CD4-positive, CD25-positive, alpha-beta regulatory T cell (primary cell): Measurements from ENCODE around the gene ALAD. TPM values are rescaled to one million over a fixed set of nuclear protein-coding genes. Genes with fewer than 3 reads are reported as not detected.

ENCODE experiments used
- ATAC-seq, 2 donors: fragments of 150-1000 bp; cut with Tn5 transposase; one replicate each; pipeline ENCODE4 v1.10.0; 2021; ENCODE audit warnings: low read depth in 2 of 2, moderate number of reproducible peaks in 2 of 2, moderate library complexity in 1 of 2
- DNase-seq, 3 donors: peaks; one replicate each; pipeline versions ENCODE4 v3.0.0 to v3.0.0-alpha.2; 2012 to 2022; ENCODE audit warnings: mixed read lengths in 1 of 3
- H3K27ac ChIP-seq: one replicate; pipeline ENCODE4 v1.7.0; 2013; ENCODE audit warnings: mild to moderate bottlenecking, low read length; ENCODE audit not compliant: insufficient read depth, poor library complexity, severe bottlenecking
- H3K27me3 ChIP-seq: one replicate; pipeline ENCODE4 v1.7.0; 2013; ENCODE audit warnings: low read length; ENCODE audit not compliant: control insufficient read depth, insufficient read depth
- H3K36me3 ChIP-seq: one replicate; pipeline ENCODE4 v1.7.0; 2013; ENCODE audit warnings: mild to moderate bottlenecking, low read length, moderate library complexity; ENCODE audit not compliant: control insufficient read depth, insufficient read depth
- H3K4me1 ChIP-seq: 2 replicates; pipeline ENCODE4 v1.7.0; 2013; ENCODE audit warnings: mild to moderate bottlenecking, low read length; ENCODE audit not compliant: insufficient read depth, control insufficient read depth, poor library complexity, severe bottlenecking
- H3K4me3 ChIP-seq: one replicate; pipeline ENCODE4 v1.7.0; 2013; ENCODE audit warnings: low read depth, mild to moderate bottlenecking, low read length, moderate library complexity
- H3K9me3 ChIP-seq, 2 experiments: 1 replicate in 1 of 2; 2 replicates in 1 of 2; pipeline ENCODE4 v1.7.0; 2013; ENCODE audit warnings: low read length in 2 of 2, mild to moderate bottlenecking in 1 of 2, moderate library complexity in 1 of 2; ENCODE audit not compliant: control insufficient read depth in 2 of 2
- H3K27ac Mint-ChIP-seq, 3 donors: one replicate each; pipeline ENCODE4 v1.8.0; 2020 to 2022; ENCODE audit warnings: mild to moderate bottlenecking in 3 of 3, mixed read lengths in 3 of 3, moderate library complexity in 2 of 3
- H3K27me3 Mint-ChIP-seq: one replicate; pipeline ENCODE4 v1.8.0; 2022; ENCODE audit warnings: mild to moderate bottlenecking, mixed read lengths
- H3K36me3 Mint-ChIP-seq: one replicate; pipeline ENCODE4 v1.8.0; 2020; ENCODE audit warnings: mixed read lengths
- H3K4me1 Mint-ChIP-seq, 4 donors: one replicate each; pipeline ENCODE4 v1.8.0; 2020 to 2022; ENCODE audit warnings: mixed read lengths in 4 of 4, mild to moderate bottlenecking in 1 of 4
- H3K4me3 Mint-ChIP-seq, 4 donors: one replicate each; pipeline ENCODE4 v1.8.0; 2020 to 2022; ENCODE audit warnings: mild to moderate bottlenecking in 4 of 4, mixed read lengths in 4 of 4, moderate library complexity in 3 of 4
- H3K9me3 Mint-ChIP-seq, 7 donors: one replicate each; pipeline ENCODE4 v1.8.0; 2020 to 2022; ENCODE audit warnings: mixed read lengths in 7 of 7, mild to moderate bottlenecking in 3 of 7, moderate library complexity in 2 of 7
- polyA plus RNA-seq, 4 donors: library from polyadenylated mRNA; unstranded; fragments of 300-500 nt; fragmentation: Illumina TruSeq; gene quantifications; one replicate each; pipeline ENCODE4 v1.2.3, GENCODE V29; 2021
- total RNA-seq: library from RNA; stranded (reverse); gene quantifications from one replicate; pipeline ENCODE4 v1.2.3, GENCODE V29; 2022

ALAD gene
- total and polyA plus RNA-seq, 5 donors from 2014 or later = 20.3 to 27.8 (median 21.8) TPM

DNA sequence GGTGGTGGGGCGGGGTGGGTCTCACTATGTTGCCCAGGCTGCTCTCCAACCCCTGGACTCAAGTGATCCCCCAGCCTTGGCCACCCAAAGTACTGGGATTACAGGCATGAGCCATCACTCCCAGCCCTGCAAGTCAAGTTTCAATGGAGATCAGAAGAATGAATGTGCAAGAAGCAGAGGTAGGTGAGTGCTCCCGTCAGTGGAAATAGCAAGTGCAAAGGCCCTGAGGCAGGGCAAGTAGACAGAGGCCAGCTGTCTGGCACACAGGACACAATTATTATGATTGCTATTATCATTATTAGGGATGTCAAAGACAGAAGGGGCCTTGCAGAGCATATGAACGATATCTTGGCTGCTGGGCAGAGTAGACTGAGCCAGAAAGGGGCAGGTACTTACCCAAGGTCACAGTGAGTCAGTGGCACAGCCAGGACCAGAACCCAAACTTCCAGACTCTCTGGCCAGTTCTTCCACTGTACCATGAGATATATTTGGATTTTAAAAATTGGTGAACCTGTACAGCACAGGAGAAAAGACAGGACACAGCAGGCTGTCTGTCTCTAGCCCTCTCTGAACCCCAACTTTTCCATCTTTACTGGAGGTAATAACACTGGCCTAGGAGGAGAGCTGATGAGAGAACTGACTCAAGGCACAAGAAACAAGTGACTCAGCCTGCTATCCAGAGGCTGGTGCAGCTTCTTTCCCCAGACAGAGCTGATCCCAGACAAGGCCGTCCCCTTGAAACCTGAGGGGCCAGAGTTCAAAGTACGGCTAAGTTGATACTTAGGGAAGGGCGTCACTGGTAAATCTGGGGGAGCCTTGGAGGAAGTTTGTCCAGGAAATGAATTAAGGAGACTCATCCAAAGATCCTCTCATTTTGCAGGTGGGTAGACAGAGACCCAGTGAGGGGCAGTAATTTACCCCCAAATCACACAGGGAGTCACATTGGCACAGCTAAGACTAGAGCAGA lies 25.7 kb downstream of the ALAD start:
- H3K4me3 ChIP-seq = peak overlapping the region; percentile 58
- ATAC-seq (no peak), DNase-seq (no peak)
- H3K9me3 Mint-ChIP-seq = no peaks in the 10 kb centered on the region
- no peaks in the 10 kb centered on the region for H3K27me3 Mint-ChIP-seq
- peak overlapping the region; percentile 87 to 92 (median 90) for H3K4me3 Mint-ChIP-seq
- H3K27ac Mint-ChIP-seq = peak overlapping the region; percentile 85 to 86 (median 86)
- H3K27me3 ChIP-seq = no peaks in the 10 kb centered on the region
- H3K4me1 Mint-ChIP-seq = peaks cover 8 to 22% (median 15%) of the 10 kb centered on the region in 4 donors
- peaks cover 13% of the 10 kb centered on the region for H3K4me1 ChIP-seq
- no peak overlapping the region for H3K27ac ChIP-seq
- H3K36me3 Mint-ChIP-seq = peaks cover 6% of the 10 kb centered on the region
- peaks cover 19% of the 10 kb centered on the region for H3K36me3 ChIP-seq
- no peaks in the 10 kb centered on the region for H3K9me3 ChIP-seq

DNA sequence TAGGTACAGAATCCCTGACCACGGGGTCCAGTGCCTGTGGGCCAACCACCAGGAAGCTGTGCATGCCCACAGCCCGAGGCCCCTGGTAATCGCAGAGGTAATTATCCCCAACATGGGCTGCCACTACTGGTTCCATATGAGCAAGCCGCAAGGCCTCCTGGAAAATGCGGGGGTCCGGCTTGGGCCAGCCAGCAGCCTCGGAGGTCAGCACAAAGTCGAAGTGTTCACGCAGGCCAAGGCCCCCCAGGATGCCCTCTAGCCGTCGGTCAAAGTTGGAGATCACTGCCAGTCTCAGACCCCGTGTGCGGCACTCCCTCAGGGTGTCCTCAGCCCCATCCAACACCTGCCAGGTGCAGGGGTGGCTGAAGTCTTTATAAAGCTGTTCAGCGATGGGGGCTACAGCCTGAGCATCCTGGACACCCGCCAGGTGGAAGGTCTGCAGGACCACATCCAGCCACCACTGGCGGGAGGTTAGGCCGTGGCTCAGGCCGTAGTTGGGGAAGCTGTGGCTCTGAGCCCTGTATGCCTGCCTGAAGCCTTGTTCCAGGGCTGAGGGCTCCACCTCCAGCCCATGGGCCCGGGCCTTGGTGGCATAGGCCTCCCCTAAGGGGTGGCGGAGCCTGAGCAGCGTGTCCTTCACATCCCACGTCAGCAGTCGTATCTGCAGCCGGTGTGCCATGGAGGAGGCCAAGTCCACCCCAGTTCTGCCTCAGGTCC lies 27.2 kb downstream of the ALAD start:
- peaks cover 8 to 22% (median 15%) of the 10 kb centered on the region in 4 donors for H3K4me1 Mint-ChIP-seq
- no peak overlapping the region for H3K4me3 ChIP-seq
- H3K4me3 Mint-ChIP-seq = peak overlapping the region in 2 of 4 donors; percentile 77 to 87
- H3K27me3 Mint-ChIP-seq = no peaks in the 10 kb centered on the region
- H3K27ac ChIP-seq = no peak overlapping the region
- ATAC-seq (no peak), DNase-seq (no peak)
- no peaks in the 10 kb centered on the region for H3K9me3 ChIP-seq
- peaks cover 19% of the 10 kb centered on the region for H3K36me3 ChIP-seq
- H3K27me3 ChIP-seq = no peaks in the 10 kb centered on the region
- no peaks in the 10 kb centered on the region for H3K9me3 Mint-ChIP-seq
- peaks cover 13% of the 10 kb centered on the region for H3K4me1 ChIP-seq
- H3K36me3 Mint-ChIP-seq = peaks cover 6% of the 10 kb centered on the region
- H3K27ac Mint-ChIP-seq = no peak overlapping the region

DNA sequence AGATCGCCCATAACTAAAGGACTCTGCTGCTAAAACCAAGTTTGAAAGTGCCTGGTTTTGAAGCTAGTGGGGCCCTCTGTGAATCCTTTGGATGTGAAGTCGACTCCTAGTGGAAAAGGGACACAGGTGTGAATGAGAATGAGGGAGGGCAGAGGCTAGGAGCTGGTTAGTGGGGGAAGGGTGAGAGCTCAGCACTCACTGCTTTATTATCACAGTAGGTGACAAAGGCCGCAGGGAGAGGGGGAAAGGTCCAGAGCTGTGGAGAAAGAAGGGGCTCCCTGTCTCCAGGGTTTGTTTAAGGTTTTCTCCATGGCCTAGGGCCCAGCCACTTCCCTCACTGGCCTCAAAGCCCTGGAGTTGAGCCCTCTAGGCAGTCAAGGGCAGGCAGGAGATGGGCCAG lies 27.8 kb downstream of the ALAD start:
- peaks cover 8 to 22% (median 15%) of the 10 kb centered on the region in 4 donors for H3K4me1 Mint-ChIP-seq

GRCh38 chr9:113372059-113372458 lies 29.0 kb downstream of the ALAD start:
- Histone ChIP-seq H3K27me3 (no peaks in the 10 kb centered on the region), H3K27ac (no peak overlapping the region), H3K36me3 (peaks cover 19% of the 10 kb centered on the region), H3K4me3 (no peak overlapping the region), H3K9me3 (no peaks in the 10 kb centered on the region), H3K4me1 (peaks cover 10% of the 10 kb centered on the region)
- H3K9me3 Mint-ChIP-seq = no peaks in the 10 kb centered on the region
- DNase-seq (no peak), ATAC-seq (no peak)
- H3K36me3 Mint-ChIP-seq = peaks cover 6% of the 10 kb centered on the region
- H3K27me3 Mint-ChIP-seq = no peaks in the 10 kb centered on the region
- H3K4me1 Mint-ChIP-seq = peaks cover 8 to 21% (median 15%) of the 10 kb centered on the region in 4 donors
- H3K27ac Mint-ChIP-seq = no peak overlapping the region
- H3K4me3 Mint-ChIP-seq = no peak overlapping the region

More for the DNA sequence above, 27.8 kb downstream of the ALAD start:
- Mint-ChIP-seq H3K36me3 (peaks cover 6% of the 10 kb centered on the region), H3K9me3 (no peaks in the 10 kb centered on the region), H3K4me3 (peak overlapping the region in 1 of 4 donors; percentile 24), H3K27me3 (no peaks in the 10 kb centered on the region), H3K27ac (no peak overlapping the region)
- no peaks in the 10 kb centered on the region for H3K9me3 ChIP-seq
- H3K27ac ChIP-seq = no peak overlapping the region
- ATAC-seq (no peak), DNase-seq (no peak)
- H3K36me3 ChIP-seq = peaks cover 19% of the 10 kb centered on the region
- H3K27me3 ChIP-seq = no peaks in the 10 kb centered on the region
- peaks cover 13% of the 10 kb centered on the region for H3K4me1 ChIP-seq
- H3K4me3 ChIP-seq = no peak overlapping the region

DNA sequence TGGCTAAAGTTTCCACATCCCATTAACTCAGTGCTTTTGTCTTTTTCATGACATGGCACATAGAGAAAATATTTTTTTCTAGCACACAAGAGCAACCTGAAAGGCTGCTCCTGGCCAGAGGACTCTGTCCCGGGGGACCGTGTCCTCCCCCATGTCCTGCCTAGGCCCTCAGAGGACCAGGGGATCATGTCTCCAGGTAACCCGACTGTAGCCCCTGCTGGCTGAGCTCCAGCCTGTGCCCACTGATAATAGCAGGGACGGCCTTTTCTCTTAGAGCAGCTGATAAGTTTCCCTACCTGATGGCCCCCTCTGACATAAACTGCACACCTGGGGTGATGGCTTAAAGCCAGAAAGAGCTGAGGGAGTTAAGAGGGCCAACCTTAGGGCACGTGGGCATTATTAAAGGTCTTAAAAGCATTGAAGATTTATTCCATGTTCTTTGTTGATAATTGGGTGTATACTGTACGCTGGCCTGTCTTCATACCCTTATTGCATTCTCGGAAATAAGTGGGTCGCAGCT lies 30.2 kb downstream of the ALAD start:
- Mint-ChIP-seq H3K36me3 (peaks cover 6% of the 10 kb centered on the region), H3K4me1 (peaks cover 8 to 20% (median 15%) of the 10 kb centered on the region in 4 donors), H3K9me3 (no peaks in the 10 kb centered on the region), H3K27me3 (no peaks in the 10 kb centered on the region), H3K27ac (no peak overlapping the region), H3K4me3 (no peak overlapping the region)
- Histone ChIP-seq H3K36me3 (peaks cover 19% of the 10 kb centered on the region), H3K27me3 (no peaks in the 10 kb centered on the region), H3K27ac (no peak overlapping the region), H3K9me3 (no peaks in the 10 kb centered on the region), H3K4me3 (no peak overlapping the region), H3K4me1 (peaks cover 9% of the 10 kb centered on the region)
- ATAC-seq = no peak
- no peak for DNase-seq

GRCh38 chr9:113369855-113370140 lies 31.3 kb downstream of the ALAD start:
- no peaks in the 10 kb centered on the region for H3K4me1 ChIP-seq
- no peak overlapping the region for H3K27ac ChIP-seq
- H3K27ac Mint-ChIP-seq = no peak overlapping the region
- ATAC-seq = no peak
- no peaks in the 10 kb centered on the region for H3K27me3 ChIP-seq
- H3K36me3 Mint-ChIP-seq = peaks cover 6% of the 10 kb centered on the region
- H3K27me3 Mint-ChIP-seq = peaks cover 6% of the 10 kb centered on the region
- H3K4me1 Mint-ChIP-seq = peaks cover 0 to 9% (median 5%) of the 10 kb centered on the region in 4 donors
- no peaks in the 10 kb centered on the region for H3K9me3 ChIP-seq
- no peak overlapping the region for H3K4me3 ChIP-seq
- peaks cover 19% of the 10 kb centered on the region for H3K36me3 ChIP-seq
- no peaks in the 10 kb centered on the region for H3K9me3 Mint-ChIP-seq
- no peak overlapping the region for H3K4me3 Mint-ChIP-seq
- DNase-seq = no peak

GRCh38 chr9:113368982-113369854 lies 31.9 kb downstream of the ALAD start:
- Histone ChIP-seq H3K27ac (no peak overlapping the region), H3K4me1 (no peaks in the 10 kb centered on the region), H3K4me3 (no peak overlapping the region), H3K9me3 (no peaks in the 10 kb centered on the region), H3K36me3 (peaks cover 14% of the 10 kb centered on the region), H3K27me3 (no peaks in the 10 kb centered on the region)
- Mint-ChIP-seq H3K4me3 (no peak overlapping the region), H3K27me3 (peaks cover 10% of the 10 kb centered on the region), H3K36me3 (peaks cover 6% of the 10 kb centered on the region), H3K9me3 (no peaks in the 10 kb centered on the region), H3K4me1 (peaks cover 0 to 3% (median under 1%) of the 10 kb centered on the region in 4 donors), H3K27ac (no peak overlapping the region)
- no peak for ATAC-seq
- no peak for DNase-seq
